ENCODE measurements around the gene NARS2.
"Not testable (repeated sequence)": the region's sequence is repeated elsewhere in the genome, so short reads cannot be mapped to it uniquely, and the experiment has no call there.

NARS2 gene

DNA sequence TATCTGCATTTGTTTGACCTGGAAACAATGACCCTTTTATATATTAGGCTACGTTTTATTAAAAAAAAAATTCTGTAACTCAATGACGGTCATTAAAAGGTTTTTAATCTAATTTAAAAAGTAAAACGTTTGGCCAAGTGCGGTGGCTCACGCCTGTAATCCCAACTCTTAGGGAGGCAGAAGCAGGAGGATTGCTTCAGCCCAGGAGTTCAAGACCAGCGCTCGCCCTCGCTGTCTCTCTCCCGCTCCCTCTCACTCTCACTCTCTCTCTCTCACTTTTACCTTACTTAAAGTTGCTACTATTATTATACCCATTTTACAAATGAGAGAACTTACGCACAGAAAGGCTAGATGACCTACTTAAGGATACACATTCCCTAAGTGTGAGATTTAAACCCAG is 814 bp upstream of the NARS2 start:
- no peak for DNase-seq

DNA sequence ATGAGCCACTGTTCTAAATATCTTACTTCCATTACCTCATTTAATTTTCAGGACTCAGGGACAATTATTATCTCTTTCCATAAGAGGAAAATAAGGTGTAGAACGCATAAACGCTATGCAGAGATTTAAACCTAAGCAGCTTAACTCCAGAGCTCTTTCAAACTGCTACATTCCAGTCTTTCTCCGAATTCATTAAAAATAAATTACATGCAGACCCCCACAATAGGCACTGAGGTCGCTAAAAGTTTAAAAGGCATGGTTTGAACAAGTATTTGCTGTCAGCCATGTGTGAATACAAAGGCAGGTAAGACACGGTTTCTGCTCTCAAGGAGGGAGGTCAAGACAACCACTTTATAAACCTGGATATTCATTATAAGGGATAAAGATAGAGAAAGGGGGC is 983 bp downstream of the NARS2 start:
- no peak for DNase-seq

DNA sequence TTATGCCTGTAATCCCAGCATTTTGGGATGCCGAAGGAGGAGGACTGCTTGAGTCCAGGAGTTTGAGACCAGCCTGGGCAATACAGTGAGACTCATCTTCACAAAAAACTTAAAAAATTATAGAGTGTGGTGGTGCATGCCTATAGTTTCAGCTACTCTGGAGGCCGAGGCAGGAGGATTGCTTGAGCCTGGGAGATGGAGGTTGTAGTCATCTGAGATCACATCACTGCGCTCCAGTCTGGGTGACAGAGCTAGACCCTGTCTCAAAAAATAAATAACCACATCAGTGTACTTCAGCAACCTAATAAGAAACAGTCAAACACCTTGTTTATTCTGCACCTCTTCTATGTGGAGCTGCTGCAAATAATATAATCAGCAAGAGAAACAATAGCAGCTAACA is 1.4 kb downstream of the NARS2 start:
- no peak for DNase-seq

DNA sequence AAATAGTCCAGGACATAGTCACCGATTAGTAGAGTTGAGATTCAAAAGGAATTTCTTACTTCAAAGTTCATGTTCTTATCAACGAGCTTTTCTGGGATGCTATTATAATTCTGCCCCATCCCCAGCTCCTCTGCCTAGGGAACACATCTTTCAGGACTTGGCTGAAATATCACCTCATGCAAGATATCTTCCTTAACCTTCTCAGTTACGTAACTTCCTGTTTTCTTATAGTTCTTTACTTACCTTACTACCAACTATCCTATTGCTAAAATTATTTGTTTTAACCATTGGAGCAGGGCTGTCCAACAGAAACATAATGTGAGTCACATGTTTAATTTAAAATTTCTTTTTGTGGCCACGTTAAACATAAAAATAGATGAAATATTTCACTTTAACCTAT is 2.3 kb downstream of the NARS2 start:
- no peak for DNase-seq

DNA sequence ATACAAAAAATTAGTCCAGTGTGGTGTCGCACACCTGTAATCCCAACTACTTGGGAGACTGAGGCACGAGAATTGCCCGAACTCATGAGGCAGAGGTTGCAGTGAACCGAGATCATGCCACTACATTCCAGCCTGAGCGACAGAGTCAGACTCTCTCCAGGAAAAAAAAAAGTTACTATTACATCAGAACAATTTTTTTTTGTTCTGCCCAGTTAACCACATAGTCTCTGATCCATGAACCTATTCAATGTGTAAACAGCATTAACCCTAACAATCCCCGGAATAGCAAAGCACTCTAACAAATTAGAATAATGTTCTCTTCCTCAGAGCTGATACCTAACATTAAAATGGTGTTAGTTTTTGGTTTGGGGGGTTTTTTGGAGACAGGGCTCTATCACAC is 4.6 kb downstream of the NARS2 start:
- no peak for DNase-seq

DNA sequence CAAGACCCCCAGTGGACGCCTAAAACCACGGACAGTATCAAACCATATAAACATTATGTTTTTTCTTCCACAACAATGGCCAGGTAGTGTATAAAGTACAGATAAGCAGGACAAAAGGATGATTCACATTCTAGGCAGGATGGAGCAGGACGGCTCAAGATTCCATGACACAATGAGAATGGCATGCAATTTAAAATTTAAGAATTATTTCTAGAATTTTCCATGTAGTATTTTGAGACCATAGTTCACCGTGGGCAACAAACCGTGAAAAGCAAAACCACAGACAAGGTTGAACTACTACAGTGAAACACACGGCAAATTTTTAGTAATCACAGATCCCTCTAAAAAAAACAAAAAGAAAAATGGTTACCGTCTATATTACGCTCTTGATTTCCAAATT is 7.5 kb downstream of the NARS2 start:
- no peak for DNase-seq

DNA sequence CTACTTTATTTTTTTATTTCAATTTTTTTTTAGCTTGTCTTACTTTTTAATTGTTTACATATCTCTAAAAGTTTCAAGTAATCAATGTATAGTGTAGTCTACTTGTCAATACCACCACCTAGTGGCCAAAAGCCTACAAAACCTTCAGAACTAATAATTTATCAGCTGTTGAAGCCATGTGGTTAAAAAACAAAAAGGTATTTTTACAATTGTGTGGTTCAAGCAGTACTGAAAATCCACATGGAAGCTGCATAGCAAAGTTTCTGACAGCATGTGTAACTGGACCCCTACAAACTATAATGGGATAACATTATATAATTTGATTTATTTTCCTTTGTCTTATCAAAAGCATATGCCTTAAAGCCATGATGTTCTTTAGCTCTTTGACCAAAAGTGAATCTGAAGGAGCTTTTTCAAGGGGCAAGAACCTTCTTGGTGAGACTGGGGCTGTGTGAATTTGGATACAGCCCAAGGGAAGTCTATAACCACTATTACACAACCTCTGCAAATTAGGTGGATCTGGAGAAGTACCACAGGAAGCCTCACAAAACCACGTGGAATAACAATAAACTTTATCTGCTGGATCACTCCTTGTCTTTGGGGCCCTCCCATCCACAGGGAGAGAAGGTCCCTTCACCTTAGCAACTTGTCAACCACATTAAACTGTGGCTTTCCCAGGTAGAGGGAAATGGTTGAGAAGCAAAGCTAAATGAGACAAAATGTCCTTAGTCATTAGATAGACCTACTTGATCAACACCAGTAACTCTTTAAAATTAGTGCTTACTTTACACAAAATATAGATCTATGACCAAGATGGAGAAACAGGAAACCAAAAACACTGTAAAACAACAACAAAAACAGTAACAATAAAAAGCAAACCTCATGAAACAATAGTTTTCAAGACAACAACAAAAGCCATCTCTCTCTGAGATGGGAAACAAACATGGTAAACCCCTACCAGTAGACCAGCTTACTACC is 9.9 kb downstream of the NARS2 start:
- DNase-seq, result peak; percentile 78

DNA sequence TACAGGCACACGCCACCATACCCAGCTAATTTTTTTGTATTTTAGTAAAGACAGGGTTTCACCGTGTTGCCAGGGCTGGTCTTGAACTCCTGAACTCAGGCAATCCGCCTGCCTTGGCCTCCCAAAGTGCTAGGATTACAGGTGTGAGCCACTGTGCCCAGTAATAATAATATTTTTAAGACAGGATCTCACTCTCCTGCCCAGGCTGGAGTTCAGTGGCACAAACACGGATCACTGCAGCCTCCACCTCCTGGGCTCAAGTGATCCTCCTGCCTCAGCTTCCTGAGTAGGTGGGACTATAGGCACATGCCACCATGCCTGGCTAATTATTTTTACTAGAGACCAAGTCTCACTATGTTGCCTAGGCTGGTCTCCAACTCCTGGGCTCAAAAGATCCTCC is 10.6 kb downstream of the NARS2 start:
- not testable (repeated sequence) for DNase-seq

DNA sequence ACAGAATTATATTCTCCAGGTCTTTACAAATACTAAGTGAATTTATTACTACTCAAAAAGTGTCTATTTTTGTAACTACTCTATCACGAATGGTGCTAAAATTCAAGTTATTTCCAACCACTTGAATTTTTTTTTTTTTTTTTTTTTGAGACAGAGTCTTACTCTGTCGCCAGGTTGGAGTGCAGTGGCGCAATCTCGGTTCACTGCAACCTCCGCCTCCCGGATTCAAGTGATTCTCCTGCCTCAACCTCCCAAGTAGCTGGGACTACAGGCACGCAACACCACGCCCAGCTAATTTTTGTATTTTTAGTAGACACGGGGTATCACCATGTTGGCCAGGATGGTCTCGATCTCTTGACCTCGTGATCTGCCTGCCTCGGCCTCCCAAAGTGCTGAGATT is 11.6 kb downstream of the NARS2 start:
- not testable (repeated sequence) for DNase-seq

DNA sequence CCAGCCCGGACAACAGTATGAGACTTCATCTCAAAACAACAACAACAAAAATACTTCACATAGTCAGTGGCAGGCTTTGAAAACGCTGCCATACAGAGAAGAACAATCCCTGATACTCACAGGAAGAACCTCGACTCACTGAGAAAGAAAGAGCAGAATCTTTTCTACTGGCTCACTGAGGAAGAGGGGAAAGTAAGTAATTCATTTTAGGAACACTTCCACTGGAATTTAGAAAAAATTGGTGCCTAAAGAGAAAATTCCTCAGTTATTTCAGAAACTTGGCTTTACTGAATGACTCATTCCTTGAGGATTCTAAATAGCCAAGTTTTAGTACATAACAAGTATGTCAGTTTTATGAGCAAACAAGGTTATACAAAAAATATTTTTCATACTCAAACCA is 12.3 kb downstream of the NARS2 start:
- DNase-seq, result no peak

DNA sequence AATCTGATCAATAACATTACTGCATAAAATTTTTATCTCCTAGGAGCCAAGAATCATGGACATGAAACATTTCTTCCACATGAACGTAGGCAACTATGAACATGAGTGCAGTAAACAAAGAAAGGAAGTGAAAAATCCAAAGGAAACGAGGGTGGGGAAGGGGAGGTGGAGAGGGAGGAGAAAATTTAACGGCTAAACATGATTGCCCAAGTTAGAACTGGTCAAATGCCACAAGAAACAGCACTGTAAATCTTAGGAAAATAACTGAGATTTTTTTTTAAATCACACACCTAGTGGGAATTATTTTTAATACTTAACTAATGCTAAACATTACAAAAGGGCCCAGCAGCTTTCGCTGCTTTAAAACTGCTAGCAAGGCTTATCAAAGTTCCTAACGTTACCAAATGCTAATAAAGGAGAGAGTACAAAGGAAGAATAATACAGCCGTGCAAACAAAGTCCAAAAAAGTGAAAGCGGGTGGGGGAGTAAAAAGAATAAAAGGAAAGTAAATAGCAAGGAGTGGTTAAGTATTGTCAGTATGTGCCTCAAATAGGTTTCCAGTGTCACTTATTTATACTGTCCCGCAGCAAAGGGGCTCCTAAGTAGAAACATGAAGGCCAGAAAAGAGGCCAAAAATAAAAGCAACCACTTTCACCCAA is 13.7 kb downstream of the NARS2 start:
- no peak for DNase-seq

DNA sequence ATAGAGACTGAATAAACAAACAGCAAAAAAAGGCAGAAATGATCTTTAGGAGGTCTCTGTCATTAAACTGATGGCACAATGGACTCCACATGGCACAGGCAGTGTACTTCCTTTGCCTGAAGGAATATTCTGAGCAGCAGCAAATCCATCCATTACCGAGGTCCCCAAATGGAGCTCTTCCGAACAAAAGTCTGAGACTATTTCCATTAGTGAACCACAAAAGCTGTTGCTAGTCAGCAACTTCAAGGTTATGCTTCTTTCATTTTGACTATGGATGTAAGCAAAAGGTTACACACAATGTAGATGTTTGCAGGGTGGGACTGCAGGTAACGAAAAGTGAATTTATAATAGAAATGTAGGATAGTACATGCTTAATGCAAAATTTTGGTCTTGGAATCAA is 14.5 kb downstream of the NARS2 start:
- no peak for DNase-seq

DNA sequence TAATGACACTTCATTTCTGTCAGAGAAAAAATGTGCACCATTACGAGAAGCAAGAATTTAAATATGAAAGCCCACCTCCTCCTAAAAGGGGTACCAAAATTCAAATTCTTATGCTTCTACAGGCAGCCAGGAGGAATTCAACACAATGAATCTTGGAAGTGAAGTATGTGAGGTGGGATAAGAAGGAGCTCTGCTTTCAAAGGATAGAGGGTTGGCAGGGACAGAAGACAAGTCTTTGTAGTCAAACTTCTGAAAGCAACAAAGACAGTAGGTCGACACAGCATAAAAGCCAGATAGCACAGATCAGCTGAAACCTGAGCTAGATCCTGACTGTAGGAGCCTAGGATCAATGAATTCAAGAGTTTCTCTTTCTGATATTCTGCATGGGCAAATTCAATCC is 17.4 kb downstream of the NARS2 start:
- no peak for DNase-seq

DNA sequence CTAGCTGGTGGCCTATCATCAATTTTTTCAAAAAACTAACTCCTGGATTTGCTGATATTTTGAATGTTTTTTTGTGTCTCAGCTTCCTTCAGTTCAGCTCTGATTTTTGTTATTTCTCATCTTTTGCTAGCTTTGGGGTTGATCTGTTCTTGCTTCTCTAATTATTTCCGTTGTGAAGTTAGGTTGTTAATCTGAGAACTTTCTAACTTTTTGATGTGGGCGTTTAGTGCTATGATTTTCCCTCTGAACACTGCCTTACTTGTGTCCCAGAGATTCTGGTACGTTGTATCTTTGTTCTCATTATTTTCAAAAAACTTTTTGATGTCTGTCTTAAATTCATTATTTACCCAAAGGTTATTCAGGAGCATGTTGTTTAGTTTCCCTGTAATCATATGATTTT is 19.1 kb downstream of the NARS2 start:
- no peak for DNase-seq

DNA sequence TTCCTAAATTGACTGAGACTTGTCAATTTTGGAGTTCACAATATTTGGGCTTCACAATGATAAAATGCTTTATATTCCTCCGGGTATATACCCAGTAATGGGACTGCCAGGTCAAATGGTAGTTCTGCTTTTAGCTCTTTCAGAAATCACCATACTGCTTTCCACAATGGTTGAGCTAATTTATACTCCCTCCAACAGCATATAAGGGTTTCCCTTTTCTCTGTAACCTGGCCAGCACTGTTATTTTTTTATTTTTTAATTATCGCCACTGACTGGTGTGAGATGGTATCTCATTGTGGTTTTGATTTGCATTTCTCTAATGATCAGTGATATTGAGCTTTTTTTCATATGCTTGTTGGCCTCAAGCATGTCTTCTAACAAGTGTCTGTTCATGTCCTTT is 21.8 kb downstream of the NARS2 start:
- no peak for DNase-seq

DNA sequence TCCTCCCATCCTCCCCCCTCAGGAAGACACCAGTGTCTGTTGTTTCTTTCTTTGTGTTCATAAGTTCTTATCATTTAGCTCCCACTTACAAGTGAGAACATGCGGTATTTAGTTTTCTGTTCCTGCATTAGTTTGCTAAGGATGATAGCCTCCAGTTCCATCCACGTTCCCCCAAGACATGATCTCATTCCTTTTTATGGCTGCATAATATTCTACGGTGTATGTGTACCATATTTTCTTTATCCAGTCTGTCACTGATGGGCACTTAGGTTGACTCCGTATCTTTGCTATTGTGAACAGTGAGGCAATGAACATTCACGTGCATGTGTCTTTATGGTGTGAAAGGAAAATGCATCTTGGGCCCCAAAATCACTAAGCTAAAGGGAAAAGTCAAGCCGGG is 22.5 kb downstream of the NARS2 start:
- not testable (repeated sequence) for DNase-seq

DNA sequence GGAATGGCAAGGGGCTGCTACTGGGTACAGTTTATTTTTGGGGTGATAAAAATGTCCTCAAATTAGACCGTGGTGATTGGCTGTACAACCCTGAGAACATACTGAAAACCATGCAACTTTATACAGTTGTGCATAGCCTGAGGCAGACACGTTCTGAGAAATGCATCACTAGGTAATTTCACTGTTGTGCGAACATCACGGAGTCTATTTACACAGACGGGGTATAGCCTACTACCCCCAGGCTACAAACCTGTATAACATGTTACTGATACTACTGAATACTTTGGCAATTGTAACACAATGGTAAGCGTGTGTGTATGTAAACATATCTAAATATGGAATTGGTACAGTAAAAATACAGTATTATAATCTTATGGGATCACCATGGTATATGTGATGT is 23.6 kb downstream of the NARS2 start:
- DNase-seq, result no peak

DNA sequence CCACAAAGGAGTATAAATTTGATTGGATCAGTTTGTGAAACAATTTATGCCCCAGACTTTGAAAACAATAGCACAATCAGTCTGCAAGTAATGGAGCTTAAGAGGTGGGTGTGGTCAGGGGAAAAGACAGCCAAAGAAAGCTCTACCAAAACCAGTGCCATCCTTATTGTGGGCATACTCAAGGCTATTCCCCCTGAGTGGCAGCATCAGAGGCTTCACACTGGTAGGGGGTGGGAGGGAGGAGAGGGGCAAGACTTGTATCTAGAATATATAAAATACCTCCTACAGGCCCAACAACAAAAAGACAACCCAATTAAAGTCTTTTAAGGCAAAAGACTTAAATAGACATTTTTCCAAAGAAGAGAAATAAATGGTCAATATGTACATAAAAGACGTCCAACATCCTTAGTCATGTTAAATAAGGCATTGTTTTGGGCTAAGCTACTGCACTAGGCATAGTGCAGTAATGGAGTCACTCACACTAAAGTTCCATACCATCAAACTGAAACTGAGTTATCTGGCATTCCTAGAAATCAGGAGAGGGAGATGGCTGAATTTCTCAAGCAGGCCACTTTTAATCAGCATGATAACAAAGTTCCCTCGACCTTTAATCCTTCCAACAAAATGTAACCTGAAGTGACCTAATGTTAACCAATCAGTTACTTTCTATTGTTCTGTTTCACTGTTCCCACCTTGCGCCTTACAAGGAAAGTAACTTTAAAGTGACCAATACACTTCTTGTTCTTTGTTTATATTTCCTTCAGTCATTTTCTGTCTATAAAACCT is 24.8 kb downstream of the NARS2 start:
- no peak for DNase-seq

DNA sequence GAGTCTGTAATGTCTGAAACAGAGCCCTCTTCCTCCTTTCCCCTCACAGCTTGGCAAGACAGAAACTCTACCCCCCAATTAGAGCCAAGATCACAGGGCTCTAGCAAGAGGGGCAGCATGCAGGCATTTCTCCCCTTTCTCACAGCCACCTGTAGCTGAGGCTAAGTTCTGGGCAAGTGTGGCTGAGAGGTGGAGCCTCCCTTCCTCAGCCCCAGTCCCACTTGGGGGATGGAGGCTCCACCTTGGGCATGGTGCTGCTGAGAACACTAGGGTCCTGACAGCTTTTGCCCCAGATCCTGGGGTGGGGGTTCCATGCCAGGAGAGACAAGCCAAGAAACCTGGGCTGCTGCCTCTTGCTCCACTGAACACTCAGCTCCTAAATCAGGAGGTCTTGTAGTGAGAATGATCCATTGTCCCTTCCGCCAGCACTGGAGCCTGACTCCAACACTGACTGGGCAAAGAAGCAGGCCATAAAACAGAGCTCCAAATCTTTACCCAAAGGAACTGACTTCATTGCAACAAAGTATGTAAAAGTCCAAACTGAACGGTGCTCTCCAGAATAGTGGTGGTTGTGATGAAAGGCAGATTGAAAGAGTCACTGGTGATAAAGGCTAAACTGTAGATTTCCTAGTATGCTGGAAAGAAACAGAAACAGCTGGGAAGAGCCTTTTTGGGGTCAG is 25.6 kb downstream of the NARS2 start:
- no peak for DNase-seq

DNA sequence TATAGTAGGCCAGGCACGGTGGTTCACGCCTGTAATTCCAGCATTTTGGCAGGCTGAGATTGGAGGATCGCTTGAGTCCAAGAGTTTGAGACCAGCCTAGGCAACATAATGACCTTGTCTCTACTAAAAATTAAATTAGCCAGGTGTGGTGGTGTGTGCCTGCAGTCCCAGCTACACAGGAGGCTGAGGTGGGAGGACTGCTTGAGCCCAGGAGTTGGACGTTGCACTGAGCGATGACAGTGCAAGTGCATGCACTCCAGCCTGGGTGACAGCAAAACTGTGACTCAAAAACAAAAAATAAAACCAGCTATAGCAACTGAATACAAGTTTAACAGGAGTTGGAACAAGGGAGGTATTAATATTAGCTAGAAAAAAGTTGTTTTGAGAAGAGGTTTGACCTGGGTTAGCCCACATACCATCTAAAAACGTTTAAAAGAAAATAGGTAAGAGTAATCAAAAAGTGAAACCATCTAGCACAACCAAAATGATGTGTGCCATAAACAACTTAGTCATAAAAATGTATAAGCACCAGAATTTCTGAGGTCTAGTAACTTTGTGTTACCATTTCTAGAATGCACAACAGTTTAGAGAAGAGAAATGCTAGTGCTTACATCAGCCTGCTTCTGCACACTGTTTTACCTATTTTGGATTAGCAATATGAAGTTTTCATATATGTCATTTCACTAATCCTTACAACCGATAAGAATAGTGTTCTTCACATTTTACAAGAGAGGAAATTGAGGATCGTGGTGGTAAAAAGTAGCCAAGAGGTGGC is 26.5 kb downstream of the NARS2 start:
- DNase-seq, result no peak

DNA sequence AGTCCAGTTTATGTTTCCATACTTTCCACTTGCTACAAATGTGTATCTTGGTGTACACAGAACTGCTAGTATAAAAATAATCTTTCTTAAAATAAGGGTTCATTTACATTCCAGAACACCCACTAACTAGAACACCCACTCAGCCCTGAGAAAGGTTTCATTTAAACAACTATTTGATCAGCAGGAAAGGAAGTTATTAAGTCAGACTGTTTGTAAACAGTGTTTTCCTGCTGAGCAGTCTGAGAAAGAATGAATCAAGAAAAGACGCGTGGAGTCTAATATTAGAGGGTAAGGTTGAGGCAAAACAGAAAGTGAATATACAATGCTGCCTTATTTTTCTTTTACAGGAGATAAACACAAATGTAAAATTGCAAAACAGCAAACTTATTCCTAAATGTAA is 32.7 kb downstream of the NARS2 start:
- no peak for DNase-seq

DNA sequence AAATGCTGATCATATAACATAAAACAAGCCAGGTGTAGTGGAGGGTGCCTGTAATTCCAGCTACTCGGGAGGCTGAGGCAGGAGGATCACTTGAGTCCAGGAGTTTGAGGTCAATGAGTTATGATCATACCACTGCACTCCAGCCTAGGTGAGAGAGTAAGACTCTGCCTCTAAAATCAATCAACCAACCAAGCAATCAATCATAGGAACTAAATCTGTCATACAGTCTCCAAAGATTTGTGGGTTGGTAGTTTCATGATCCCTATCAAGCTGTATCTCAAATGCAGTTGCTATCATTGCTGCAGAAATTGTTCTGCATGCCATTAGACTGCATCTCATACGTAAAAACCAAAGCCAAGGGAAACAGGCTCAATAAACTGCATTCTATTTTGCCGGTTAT is 33.1 kb downstream of the NARS2 start:
- DNase-seq, result no peak
